ENCODE results near the gene HIBADH. TPM values are rescaled to one million over a fixed set of nuclear protein-coding genes. Genes with fewer than 3 reads are reported as not detected.
"Not testable (repeated sequence)": the region's sequence is repeated elsewhere in the genome, so short reads cannot be mapped to it uniquely, and the experiment has no call there.

Gene HIBADH
- total RNA-seq, 2 experiments from 2014 or later, result 18.5 to 19.8 TPM

DNA sequence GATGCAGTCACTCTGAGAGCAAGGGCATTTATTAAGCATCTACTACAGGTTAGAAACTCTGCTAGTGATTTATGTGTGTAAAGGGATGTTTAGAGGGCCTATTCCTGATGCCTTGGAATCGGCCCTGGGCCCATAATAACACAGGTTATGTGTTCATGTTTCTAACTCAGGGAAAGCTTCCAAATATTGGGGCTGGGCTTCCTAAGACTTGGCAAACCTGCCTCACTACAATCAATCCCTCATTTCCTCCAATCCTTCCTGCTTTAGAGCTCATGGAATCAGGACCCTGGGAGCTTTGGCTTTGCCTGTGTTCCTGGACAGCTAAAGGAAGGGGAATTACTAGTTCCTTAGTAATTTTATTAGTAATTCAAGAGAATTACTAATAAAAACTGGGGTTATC lies 148.8 kb downstream of the HIBADH start:
- Mint-ChIP-seq H3K27me3 (no peaks in the 10 kb centered on the region), H3K9me3 (no peaks in the 10 kb centered on the region), H3K36me3 (peaks cover 8% of the 10 kb centered on the region), H3K4me3 (no peak overlapping the region), H3K27ac (no peak overlapping the region), H3K4me1 (peaks cover 2% of the 10 kb centered on the region)
- no peak for DNase-seq

DNA sequence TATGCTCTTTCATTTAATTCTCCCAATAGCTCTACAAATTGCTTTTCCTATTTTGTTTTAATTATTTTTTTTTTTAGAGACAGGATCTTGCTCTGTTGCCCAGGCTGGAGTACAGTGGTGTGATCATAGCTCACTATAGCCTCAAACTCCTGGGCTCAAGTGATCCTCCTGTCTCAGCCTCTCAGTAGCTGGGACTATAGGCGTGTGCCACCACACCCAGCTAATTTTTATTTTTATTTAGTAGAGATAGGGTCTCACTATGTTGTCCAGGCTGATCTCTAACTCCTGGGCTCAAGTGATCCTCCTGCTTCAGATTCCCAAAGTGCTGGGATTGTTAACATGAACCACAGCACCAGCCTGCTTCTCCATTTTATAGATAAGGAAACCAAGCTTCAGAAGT lies 151.3 kb downstream of the HIBADH start:
- not testable (repeated sequence) for H3K4me1 Mint-ChIP-seq, DNase-seq, H3K36me3 Mint-ChIP-seq, H3K27me3 Mint-ChIP-seq, H3K27ac Mint-ChIP-seq, H3K9me3 Mint-ChIP-seq, H3K4me3 Mint-ChIP-seq

DNA sequence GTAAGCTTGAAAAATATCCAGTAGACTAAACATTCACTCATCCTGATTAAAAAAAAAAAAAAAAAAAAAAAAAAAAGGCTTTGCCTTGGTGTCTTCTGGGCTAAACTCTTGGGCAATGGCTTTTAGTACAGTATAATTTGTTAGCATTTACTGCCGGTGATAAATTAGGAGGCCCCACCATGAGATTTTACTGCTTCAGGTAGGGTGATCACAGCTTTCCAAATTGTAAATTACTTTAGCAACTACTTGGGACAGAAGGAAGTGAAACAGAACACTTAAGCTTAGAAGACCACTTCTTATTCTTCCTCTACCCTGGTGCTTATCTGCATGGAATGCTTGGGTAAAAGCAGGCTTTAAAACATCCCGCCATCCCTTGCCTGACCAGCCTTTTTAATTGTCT lies 152.1 kb downstream of the HIBADH start:
- Mint-ChIP-seq H3K9me3 (peaks cover 10% of the 10 kb centered on the region), H3K4me3 (no peak overlapping the region), H3K36me3 (peaks cover 8% of the 10 kb centered on the region), H3K27ac (no peak overlapping the region), H3K4me1 (no peaks in the 10 kb centered on the region), H3K27me3 (no peaks in the 10 kb centered on the region)
- no peak for DNase-seq

DNA sequence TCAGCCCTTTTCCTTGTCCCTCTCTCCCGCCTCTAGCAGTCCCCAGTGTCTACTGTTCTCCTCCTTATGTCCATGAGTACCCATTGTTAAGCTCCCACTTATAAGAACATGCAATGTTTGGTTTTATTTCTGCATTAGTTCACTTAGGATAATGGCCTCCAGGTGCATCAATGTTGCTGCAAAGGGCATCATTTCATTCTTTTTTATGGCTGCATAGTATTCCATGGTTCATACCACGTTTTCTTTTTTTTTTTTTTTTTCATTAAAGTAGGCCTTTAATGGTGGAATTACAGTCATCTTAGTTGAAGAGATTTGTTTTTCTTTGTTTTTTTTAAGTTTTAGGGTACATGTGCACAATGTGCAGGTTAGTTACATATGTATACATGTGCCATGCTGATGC lies 160.8 kb downstream of the HIBADH start:
- not testable (repeated sequence) for H3K9me3 Mint-ChIP-seq, H3K4me3 Mint-ChIP-seq, H3K27ac Mint-ChIP-seq, H3K36me3 Mint-ChIP-seq, H3K4me1 Mint-ChIP-seq, DNase-seq, H3K27me3 Mint-ChIP-seq

DNA sequence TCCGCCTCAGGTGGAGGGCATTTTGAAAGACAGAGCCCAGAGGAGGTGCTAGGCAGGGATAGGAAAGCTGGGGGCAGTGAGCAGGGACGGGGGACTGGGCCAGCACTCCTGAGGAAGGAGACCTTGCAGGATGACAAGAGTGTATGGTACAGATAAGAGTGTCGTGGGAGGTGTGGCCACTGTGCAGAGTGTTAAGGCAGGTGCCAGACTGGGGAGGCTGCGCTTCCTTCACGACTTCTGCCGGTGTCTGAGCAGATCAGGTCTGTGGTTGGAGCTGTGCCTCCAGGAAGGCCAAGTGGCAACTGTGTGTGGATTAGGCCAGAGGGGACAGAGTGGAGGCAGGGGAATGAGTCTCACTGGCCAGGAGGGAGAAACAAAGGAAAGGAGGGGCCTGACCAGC lies 161.7 kb downstream of the HIBADH start:
- H3K4me3 Mint-ChIP-seq, result no peak overlapping the region
- H3K4me1 Mint-ChIP-seq, result no peaks in the 10 kb centered on the region

DNA sequence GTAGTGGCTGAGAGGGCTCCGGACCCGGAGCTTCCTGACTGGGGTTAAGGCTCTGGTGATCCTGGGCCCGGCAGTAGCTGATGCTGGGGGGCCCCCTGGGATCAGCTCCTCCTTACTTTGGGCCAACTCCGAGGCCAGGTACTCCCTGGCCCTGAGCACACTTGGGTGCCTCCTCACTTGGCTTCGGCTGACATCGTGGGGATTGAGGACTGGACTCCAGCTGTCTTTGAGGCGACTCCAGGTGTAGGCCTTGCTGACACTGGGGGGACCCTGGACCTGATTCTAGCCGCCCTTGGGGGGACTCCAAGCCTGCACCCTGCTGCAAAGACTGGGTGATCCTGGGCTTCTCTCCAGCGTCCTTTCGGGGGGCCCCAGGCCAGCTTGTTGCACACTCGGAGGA lies 170.5 kb downstream of the HIBADH start:
- no peaks in the 10 kb centered on the region for H3K27me3 Mint-ChIP-seq
- peaks cover 4% of the 10 kb centered on the region for H3K36me3 Mint-ChIP-seq
- no peaks in the 10 kb centered on the region for H3K4me1 Mint-ChIP-seq
- peaks cover 6% of the 10 kb centered on the region for H3K9me3 Mint-ChIP-seq
- H3K27ac Mint-ChIP-seq, result no peak overlapping the region
- no peak for DNase-seq
- no peak overlapping the region for H3K4me3 Mint-ChIP-seq

More for the DNA sequence above, 161.7 kb downstream of the HIBADH start:
- peaks cover 4% of the 10 kb centered on the region for H3K9me3 Mint-ChIP-seq
- no peaks in the 10 kb centered on the region for H3K27me3 Mint-ChIP-seq
- no peak overlapping the region for H3K27ac Mint-ChIP-seq
- DNase-seq, result no peak
- H3K36me3 Mint-ChIP-seq, result no peaks in the 10 kb centered on the region

DNA sequence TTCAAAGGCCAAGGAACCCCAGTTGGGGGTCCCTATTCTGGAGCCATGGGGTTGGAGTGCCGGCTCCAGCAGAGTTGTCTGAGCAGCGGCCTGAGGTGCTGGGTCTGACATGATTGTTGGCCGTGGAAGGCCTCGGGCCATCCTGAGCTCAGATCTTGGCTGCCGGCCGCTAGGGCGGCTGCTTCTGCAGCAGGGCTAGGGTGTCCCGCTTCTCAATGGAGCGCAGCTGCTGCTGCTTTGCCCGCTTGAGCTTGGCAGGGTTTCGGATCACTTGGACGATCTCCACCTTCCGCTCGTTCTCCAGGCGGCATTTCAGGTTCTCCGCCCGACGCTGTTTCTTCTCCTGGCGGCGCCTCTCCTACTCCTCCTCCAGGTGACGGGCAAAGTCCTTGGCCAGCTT lies 171.1 kb downstream of the HIBADH start:
- peaks cover 4% of the 10 kb centered on the region for H3K36me3 Mint-ChIP-seq
- H3K27me3 Mint-ChIP-seq, result no peaks in the 10 kb centered on the region
- DNase-seq, result no peak
- no peak overlapping the region for H3K4me3 Mint-ChIP-seq
- no peak overlapping the region for H3K27ac Mint-ChIP-seq
- H3K9me3 Mint-ChIP-seq, result peaks cover 6% of the 10 kb centered on the region
- H3K4me1 Mint-ChIP-seq, result no peaks in the 10 kb centered on the region

DNA sequence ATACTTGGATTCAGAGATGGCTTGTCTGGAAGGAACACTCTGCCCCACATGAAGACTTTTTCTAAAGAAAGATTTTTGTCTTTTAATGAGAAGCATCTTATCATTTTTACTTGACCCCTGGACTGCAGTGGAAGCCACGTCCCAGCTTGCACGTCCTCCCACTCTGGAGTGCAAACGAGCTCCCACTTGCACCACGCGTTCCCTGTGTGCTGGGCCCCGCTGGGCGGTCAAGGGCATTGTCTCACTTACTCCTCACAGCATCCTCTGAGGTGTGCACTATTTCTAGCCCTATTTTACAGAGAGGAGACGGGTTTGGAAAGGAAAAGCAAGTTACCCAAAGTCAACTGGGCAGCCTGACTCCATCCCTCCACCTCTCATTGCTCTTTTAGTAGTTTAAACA lies 175.2 kb downstream of the HIBADH start:
- Mint-ChIP-seq H3K27ac (no peak overlapping the region), H3K9me3 (peaks cover 3% of the 10 kb centered on the region), H3K36me3 (no peaks in the 10 kb centered on the region), H3K4me1 (no peaks in the 10 kb centered on the region), H3K4me3 (no peak overlapping the region), H3K27me3 (no peaks in the 10 kb centered on the region)
- no peak for DNase-seq

DNA sequence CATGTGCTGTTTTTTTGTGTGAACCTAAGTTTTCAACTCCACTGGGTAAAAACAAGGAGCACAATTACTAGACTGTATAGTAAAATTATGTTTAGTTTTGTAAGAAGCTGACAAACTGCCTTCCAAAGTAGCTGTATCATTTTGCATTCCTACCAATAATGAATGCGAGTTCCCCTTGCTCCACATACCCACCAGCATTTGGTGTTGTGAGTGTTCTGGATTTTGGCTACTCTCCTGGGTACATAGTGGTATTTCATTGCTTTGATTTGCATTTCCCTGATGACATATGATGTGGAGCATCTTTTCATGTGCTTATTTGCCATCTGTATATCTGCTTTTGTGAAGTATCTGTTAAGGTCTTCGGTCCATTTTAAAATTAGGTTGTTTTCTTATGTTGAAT lies 178.2 kb downstream of the HIBADH start:
- DNase-seq, result no peak
- Mint-ChIP-seq H3K4me1 (no peaks in the 10 kb centered on the region), H3K27ac (no peak overlapping the region), H3K4me3 (no peak overlapping the region), H3K36me3 (no peaks in the 10 kb centered on the region), H3K9me3 (no peaks in the 10 kb centered on the region), H3K27me3 (no peaks in the 10 kb centered on the region)

DNA sequence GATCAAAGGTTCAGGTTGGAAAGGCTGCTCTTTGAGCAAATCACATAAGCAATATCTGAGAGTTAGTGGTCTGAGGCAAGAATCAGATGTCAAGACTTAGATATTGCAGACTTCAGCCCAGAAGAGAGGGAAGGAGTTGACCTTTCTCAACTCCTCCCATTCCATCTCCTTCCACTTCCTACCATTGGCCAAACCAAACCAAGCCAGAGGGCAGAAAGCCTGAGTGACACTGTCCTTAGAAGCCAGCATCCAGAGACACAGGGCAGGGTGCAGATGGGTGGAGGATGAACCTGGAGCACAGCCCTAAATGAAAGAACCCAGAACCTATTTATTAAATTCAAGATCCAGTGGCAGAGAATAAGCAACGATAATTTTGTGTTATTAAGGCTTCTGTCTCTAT lies 180.5 kb downstream of the HIBADH start:
- no peaks in the 10 kb centered on the region for H3K9me3 Mint-ChIP-seq
- H3K36me3 Mint-ChIP-seq, result no peaks in the 10 kb centered on the region

DNA sequence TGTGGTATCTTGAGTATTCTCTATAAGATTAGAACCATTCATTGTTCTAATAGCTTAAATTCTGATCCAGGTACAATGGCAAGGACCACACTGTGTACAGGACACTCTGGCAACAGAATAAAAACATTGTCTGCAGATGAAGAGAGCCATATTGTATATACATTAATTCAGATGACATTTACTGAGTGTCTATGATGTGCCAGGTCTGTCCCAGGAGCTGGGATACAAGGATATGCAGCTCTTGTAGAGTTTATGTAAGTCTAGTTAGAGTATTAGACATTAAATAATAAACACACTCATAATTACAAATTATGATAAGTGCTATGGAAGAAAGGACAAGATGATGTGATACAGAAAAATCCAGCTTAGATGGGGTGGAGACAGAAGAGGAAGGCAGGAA lies 184.1 kb downstream of the HIBADH start:
- DNase-seq, result no peak
- H3K9me3 Mint-ChIP-seq, result no peaks in the 10 kb centered on the region
- H3K27ac Mint-ChIP-seq, result no peak overlapping the region
- H3K27me3 Mint-ChIP-seq, result no peaks in the 10 kb centered on the region
- no peaks in the 10 kb centered on the region for H3K36me3 Mint-ChIP-seq
- no peak overlapping the region for H3K4me3 Mint-ChIP-seq
- H3K4me1 Mint-ChIP-seq, result no peaks in the 10 kb centered on the region

More for the DNA sequence above, 180.5 kb downstream of the HIBADH start:
- no peaks in the 10 kb centered on the region for H3K27me3 Mint-ChIP-seq
- DNase-seq, result no peak
- H3K4me3 Mint-ChIP-seq, result no peak overlapping the region
- H3K4me1 Mint-ChIP-seq, result no peaks in the 10 kb centered on the region
- H3K27ac Mint-ChIP-seq, result no peak overlapping the region

DNA sequence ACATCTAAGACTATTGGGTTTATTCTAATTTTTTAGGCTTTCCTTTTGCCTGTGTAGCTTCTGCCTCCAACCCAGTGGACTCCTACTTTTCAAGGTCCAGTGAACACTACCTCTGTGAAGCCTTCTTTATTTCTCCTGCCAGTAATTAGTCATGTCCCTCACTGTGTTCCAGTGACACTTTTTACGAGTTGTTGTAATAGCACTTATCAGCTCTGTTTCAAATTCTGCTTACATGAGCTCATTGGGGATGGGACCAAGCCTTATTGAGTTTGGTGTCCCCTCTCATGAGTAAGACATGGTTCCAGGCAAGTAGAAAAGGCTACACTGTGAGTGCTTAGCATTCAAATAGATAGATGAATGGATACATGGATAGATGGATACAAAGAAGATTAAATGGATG lies 184.6 kb downstream of the HIBADH start:
- Mint-ChIP-seq H3K27me3 (no peaks in the 10 kb centered on the region), H3K9me3 (no peaks in the 10 kb centered on the region), H3K36me3 (no peaks in the 10 kb centered on the region), H3K4me3 (no peak overlapping the region), H3K4me1 (no peaks in the 10 kb centered on the region), H3K27ac (no peak overlapping the region)
- DNase-seq, result no peak

DNA sequence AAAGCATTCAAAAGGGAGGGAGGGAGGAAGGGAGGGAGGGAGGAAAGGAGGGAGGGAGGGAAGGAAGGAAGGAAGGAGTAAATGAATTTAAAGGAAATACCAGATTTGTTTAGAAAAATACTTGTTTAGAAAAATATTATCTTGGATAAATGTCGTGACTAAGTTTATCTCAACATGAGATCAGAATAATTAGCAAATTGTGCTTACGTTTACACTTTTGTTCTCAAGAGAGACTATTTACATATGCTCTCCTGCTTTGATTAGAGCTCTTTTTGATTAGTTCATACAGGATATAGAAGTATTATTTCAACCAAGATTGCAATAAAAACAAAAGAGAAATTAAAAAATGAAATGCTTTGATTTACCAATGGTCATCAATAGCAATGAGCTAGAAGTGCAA lies 186.2 kb downstream of the HIBADH start:
- no peaks in the 10 kb centered on the region for H3K4me1 Mint-ChIP-seq
- no peaks in the 10 kb centered on the region for H3K36me3 Mint-ChIP-seq
- no peak overlapping the region for H3K4me3 Mint-ChIP-seq
- no peaks in the 10 kb centered on the region for H3K9me3 Mint-ChIP-seq
- no peak for DNase-seq
- no peak overlapping the region for H3K27ac Mint-ChIP-seq
- H3K27me3 Mint-ChIP-seq, result no peaks in the 10 kb centered on the region

Other genes with a start within 250 kb of the HIBADH start
- gene TAX1BP1, start 77.3 kb upstream of the HIBADH start, total RNA-seq, result 10 to 100 TPM; 72.5 to 74.8 TPM

Data from activated naive CD8-positive, alpha-beta T cell treated with anti-CD3 and anti-CD28 coated beads for 36 hours (primary cell).